Measurements from ENCODE around the gene ST7L. TPM values are rescaled to one million over a fixed set of nuclear protein-coding genes. Genes with fewer than 3 reads are reported as not detected.

The ST7L gene
- total and polyA plus RNA-seq, 3 donors from 2014 or later = 59.1 to 125 (median 97.2) TPM

GRCh38 chr1:112636597-112637253 lies 17.8 kb upstream of the ST7L start:
- intact Hi-C loops (cut with DNase I; ENCODE audit: low total_unique reads) = no loop called here
- H3K36me3 ChIP-seq (ENCODE audit: low read depth, missing control alignments) = no peaks in the 10 kb centered on the region
- H3K9me3 ChIP-seq = no peaks in the 10 kb centered on the region
- H3K4me3 ChIP-seq = no peak overlapping the region
- peak overlapping the region; percentile 43 to 73 for H3K27ac ChIP-seq
- peaks cover 29% of the 10 kb centered on the region for H3K4me1 ChIP-seq
- no peaks in the 10 kb centered on the region for H3K27me3 ChIP-seq
- DNase-seq = no peak
- TF ChIP-seq CTCF (IDR thresholded peaks at IDR 0.05) = no peak
- TF ChIP-seq POLR2A (IDR thresholded peaks at IDR 0.05) = no peak

GRCh38 chr1:112636056-112636455 lies 17.1 kb upstream of the ST7L start:
- H3K36me3 ChIP-seq (ENCODE audit: low read depth, missing control alignments) = no peaks in the 10 kb centered on the region
- peaks cover 29% of the 10 kb centered on the region for H3K4me1 ChIP-seq
- DNase-seq = no peak
- H3K4me3 ChIP-seq = no peak overlapping the region
- H3K27ac ChIP-seq = peak overlapping the region; percentile 43 to 73
- H3K9me3 ChIP-seq = no peaks in the 10 kb centered on the region
- no peaks in the 10 kb centered on the region for H3K27me3 ChIP-seq
- intact Hi-C loops (cut with DNase I; ENCODE audit: low total_unique reads) = no loop called here
- TF ChIP-seq POLR2A (IDR thresholded peaks at IDR 0.05) (no peak), CTCF (IDR thresholded peaks at IDR 0.05) (no peak)
- 65 to 76% methylated on average over 2 of the region's 2 CpGs for WGBS, 2 donors

- TF ChIP-seq CTCF (IDR thresholded peaks at IDR 0.05) = no peak
- intact Hi-C loops (cut with DNase I; ENCODE audit: low total_unique reads) = no loop called here
These were observed 15.4 kb upstream of the ST7L start for GRCh38 chr1:112634367-112634766.

GRCh38 chr1:112633628-112634027 lies 14.7 kb upstream of the ST7L start:
- Histone ChIP-seq H3K9me3 (no peaks in the 10 kb centered on the region), H3K36me3 (ENCODE audit: low read depth, missing control alignments) (no peaks in the 10 kb centered on the region), H3K4me3 (no peak overlapping the region), H3K27me3 (no peaks in the 10 kb centered on the region), H3K4me1 (peaks cover 35% of the 10 kb centered on the region), H3K27ac (no peak overlapping the region)
- intact Hi-C loops (cut with DNase I; ENCODE audit: low total_unique reads) = no loop called here
- no peak for TF ChIP-seq CTCF (IDR thresholded peaks at IDR 0.05)
- no peak for TF ChIP-seq POLR2A (IDR thresholded peaks at IDR 0.05)
- no peak for DNase-seq
- 78 to 82% methylated on average over 2 of the region's 2 CpGs for WGBS, 2 donors

More at GRCh38 chr1:112634367-112634766, 15.4 kb upstream of the ST7L start:
- Histone ChIP-seq H3K4me3 (no peak overlapping the region), H3K36me3 (ENCODE audit: low read depth, missing control alignments) (no peaks in the 10 kb centered on the region), H3K9me3 (no peaks in the 10 kb centered on the region), H3K27me3 (no peaks in the 10 kb centered on the region), H3K27ac (no peak overlapping the region), H3K4me1 (peaks cover 29% of the 10 kb centered on the region)
- DNase-seq = no peak

GRCh38 chr1:112629256-112629655 lies 10.3 kb upstream of the ST7L start:
- DNase-seq = no peak
- H3K27me3 ChIP-seq = no peaks in the 10 kb centered on the region
- no peak for TF ChIP-seq POLR2A (IDR thresholded peaks at IDR 0.05)
- no peak for TF ChIP-seq CTCF (IDR thresholded peaks at IDR 0.05)
- peaks cover 22% of the 10 kb centered on the region for H3K4me1 ChIP-seq
- intact Hi-C loops (cut with DNase I; ENCODE audit: low total_unique reads) = no loop called here
- peak overlapping the region in 1 of 2 donors; percentile 19 for H3K27ac ChIP-seq
- H3K36me3 ChIP-seq (ENCODE audit: low read depth, missing control alignments) = no peaks in the 10 kb centered on the region
- H3K4me3 ChIP-seq = no peak overlapping the region
- no peaks in the 10 kb centered on the region for H3K9me3 ChIP-seq

All from testis (tissue), 3 donors.